Vagina (tissue), 2 donors: ENCODE data around the gene RBFOX1.

Experiments used
- POLR2A ChIP-seq, 2 donors: fragments of 450-650 bp; IDR thresholded peaks; one replicate each; pipeline ENCODE4 v1.6.1; 2017; ENCODE audit warnings: antibody characterized with exemption in 2 of 2, mild to moderate bottlenecking in 2 of 2, moderate library complexity in 2 of 2
- TF ChIP-seq, protein P1 (sequence below), 3 experiments: fragments of 450-650 bp in 2 of 3; fragments of 200-600 bp in 1 of 3; sonication (generic) in 1 of 3; IDR thresholded peaks; one replicate each; pipeline ENCODE4 v1.5.1; 2017 to 2019; ENCODE audit warnings: antibody characterized with exemption in 3 of 3, mild to moderate bottlenecking in 2 of 3, moderate library complexity in 2 of 3

DNA sequence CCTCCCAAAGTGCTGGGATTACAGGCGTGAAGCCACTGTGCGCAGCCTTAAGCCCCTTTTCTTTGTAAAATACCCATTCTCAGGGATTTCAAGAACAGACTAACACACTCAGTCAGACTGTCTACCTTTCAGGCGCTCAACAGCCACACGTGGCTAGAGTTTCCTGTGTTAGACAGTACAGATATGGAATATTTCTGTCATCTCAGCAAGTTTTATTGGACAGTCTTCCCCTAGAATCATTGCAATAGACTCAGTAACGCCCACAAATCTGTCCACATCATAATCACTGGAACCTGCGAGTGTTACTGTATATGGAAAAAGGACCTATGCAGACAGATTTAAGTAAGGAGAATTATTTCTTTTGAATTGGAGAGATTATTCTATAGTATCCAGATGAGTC lies 160.5 kb downstream of the RBFOX1 start:
- no peak for TF ChIP-seq POLR2A (IDR thresholded peaks at IDR 0.05)
- TF ChIP-seq, protein P1, sequence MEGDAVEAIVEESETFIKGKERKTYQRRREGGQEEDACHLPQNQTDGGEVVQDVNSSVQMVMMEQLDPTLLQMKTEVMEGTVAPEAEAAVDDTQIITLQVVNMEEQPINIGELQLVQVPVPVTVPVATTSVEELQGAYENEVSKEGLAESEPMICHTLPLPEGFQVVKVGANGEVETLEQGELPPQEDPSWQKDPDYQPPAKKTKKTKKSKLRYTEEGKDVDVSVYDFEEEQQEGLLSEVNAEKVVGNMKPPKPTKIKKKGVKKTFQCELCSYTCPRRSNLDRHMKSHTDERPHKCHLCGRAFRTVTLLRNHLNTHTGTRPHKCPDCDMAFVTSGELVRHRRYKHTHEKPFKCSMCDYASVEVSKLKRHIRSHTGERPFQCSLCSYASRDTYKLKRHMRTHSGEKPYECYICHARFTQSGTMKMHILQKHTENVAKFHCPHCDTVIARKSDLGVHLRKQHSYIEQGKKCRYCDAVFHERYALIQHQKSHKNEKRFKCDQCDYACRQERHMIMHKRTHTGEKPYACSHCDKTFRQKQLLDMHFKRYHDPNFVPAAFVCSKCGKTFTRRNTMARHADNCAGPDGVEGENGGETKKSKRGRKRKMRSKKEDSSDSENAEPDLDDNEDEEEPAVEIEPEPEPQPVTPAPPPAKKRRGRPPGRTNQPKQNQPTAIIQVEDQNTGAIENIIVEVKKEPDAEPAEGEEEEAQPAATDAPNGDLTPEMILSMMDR (IDR thresholded peaks at IDR 0.05) = no peak
